Activated gamma-delta T cell (primary cell): ENCODE results near the gene STAB1.

ENCODE experiments used
- DNase-seq: peaks from one replicate; lab custom pipeline; 2025; lab: John Stamatoyannopoulos, UW

STAB1 gene

DNA sequence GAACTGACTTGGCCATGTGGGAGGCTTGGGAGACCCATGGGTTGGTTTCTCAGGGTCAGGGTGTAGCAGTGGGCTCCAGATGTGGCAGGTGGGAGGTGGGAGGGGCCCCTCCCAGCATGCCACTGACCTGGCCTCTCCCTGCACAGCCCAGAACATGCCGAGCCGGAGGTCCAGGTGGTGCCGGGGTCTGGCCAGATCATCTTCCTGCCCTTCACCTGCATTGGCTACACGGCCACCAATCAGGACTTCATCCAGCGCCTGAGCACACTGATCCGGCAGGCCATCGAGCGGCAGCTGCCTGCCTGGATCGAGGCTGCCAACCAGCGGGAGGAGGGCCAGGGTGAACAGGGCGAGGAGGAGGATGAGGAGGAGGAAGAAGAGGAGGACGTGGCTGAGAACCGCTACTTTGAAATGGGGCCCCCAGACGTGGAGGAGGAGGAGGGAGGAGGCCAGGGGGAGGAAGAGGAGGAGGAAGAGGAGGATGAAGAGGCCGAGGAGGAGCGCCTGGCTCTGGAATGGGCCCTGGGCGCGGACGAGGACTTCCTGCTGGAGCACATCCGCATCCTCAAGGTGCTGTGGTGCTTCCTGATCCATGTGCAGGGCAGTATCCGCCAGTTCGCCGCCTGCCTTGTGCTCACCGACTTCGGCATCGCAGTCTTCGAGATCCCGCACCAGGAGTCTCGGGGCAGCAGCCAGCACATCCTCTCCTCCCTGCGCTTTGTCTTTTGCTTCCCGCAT is 7.9 kb upstream of the STAB1 start:
- no peak for DNase-seq

- no peak for DNase-seq
Observed at GRCh38 chr3:52487788-52488691, 7.1 kb upstream of the STAB1 start.

GRCh38 chr3:52488746-52489145 is 6.4 kb upstream of the STAB1 start:
- no peak for DNase-seq

DNA sequence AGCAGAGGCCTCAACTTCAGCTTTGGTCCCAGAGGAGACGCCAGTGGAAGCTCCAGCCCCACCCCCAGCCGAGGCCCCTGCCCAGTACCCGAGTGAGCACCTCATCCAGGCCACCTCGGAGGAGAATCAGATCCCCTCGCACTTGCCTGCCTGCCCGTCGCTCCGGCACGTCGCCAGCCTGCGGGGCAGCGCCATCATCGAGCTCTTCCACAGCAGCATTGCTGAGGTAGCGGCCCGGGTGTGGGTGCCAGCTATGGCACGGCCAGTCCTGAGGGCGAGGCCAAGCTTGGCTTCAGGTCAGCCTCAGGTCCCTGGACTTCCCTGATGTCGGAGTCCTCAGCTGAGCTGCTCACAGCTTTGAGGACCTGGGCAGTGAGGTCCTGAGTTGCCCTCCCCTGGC is 5.7 kb upstream of the STAB1 start:
- no peak for DNase-seq

DNA sequence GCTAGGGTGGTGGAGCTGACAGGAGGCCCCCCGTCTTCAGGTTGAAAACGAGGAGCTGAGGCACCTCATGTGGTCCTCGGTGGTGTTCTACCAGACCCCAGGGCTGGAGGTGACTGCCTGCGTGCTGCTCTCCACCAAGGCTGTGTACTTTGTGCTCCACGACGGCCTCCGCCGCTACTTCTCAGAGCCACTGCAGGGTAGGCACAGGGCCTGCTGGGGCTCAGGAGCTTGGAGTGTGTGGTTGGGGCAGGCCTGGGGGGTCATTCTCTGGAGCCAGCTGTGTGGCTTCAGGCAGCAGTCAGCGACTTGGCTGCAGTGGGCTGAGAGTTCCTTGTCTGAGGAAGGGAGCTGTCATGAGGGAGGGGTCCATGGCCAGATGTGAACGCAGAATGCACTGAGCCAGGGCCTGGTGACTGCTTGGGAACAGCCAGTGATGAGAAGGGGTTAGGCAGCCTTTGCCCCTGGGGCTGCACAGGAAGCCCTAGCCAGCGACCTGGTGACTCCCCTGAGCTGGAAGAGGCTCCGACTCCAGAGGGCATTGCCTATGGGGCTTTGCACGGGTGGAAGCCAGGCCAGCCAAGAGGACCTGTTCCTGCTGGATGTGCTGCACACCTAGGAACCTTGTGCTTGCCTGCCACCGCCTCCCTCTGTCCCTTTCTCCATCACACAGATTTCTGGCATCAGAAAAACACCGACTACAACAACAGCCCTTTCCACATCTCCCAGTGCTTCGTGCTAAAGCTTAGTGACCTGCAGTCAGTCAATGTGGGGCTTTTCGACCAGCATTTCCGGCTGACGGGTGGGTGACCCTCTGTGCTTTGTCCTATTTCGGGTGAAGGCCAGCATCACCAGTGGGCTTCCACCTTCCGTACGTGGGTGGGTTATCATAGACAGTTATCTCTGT is 4.9 kb upstream of the STAB1 start:
- DNase-seq: no peak

- no peak for DNase-seq
Observed at GRCh38 chr3:52490939-52491526, 4.1 kb upstream of the STAB1 start.

DNA sequence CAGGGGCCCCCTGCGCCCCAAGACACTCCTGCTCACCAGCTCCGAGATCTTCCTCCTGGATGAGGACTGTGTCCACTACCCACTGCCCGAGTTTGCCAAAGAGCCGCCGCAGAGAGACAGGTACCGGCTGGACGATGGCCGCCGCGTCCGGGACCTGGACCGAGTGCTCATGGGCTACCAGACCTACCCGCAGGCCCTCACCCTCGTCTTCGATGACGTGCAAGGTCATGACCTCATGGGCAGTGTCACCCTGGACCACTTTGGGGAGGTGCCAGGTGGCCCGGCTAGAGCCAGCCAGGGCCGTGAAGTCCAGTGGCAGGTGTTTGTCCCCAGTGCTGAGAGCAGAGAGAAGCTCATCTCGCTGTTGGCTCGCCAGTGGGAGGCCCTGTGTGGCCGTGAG is 3.1 kb upstream of the STAB1 start:
- no peak for DNase-seq

DNA sequence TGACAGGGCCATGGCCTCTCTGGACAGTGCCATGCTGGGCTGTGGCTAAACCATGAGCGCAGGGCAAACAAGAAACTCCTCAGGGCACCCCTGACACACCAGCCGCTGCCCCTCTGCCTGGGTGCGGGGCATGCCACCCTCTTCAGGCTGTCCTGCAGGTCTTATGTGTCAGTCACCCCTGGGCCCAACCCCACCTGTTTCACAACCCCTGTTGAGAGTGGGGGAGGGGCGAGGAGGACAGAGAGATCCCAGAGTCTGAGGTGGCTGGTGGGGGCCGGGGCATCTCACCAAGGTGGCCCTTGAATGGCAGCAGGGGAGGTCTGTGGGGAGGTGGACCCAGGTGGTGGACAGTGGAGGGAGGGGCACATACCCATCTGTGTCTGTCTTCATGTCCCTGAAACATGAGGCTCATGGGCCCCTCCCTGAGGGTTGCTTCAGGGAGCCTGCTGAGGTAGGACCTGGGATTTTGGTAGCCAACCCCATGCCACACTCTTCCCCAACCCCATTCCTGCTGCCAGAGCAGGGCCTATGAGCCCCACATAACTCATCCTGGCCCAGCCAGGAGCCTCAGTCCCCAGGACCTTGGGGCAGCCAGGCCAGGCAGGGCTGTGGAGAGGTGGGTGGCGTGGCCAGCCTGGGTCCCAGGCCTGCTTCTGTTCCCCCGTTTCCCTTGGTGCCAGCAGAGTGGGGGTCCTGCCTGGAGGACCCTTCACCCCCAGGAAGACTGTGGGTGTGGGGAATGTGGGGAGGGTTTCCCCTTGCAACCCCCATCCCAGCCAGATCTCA is 1.7 kb upstream of the STAB1 start:
- no peak for DNase-seq

- DNase-seq: no peak
Observed at GRCh38 chr3:52494445-52494844, 693 bp upstream of the STAB1 start.

- no peak for DNase-seq
Observed at GRCh38 chr3:52495777-52496602, 852 bp downstream of the STAB1 start.

DNA sequence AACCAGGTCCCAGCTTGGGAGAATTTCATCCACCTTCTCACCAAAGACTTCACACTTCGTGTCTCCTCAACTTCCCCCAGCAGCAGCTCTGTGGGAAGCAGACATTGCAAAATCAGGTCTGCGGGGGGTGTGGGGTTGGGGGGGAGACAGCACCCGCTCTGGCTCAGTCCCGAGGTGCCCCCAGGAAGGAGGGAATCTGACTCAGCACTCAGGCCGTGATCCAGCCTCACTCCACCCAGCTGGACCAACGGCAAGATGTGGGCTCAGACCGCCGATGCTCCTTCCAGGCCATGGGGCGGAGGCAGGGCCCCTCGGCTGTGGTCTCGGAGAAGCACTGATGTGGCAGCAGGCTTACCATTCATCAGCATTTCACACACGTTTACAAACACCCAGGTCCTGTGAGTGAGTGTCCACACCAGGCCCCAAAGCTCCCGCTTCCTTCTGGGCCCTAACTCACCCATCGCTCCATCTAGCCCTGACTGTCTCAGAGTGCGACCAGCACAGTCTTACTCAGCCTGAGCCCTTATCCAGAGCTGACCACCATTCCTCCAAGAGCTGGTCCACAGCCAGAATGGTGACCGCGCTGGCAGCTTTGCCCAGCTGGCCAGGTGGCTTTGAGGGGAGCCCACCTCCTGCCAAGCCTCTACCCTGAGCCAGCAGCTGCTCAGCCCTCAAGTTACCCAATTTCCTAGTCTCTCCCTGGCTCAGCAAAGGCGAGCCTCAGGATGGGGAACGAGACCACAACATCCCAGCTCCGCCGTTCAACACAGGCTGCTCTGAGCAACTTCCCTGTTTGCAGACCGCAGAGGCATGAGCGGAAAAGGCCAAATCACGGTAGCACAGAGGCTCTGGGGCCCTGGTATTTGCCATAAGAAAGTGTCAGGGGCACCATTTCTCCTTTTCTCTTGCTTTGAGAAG is 3.3 kb downstream of the STAB1 start:
- DNase-seq: no peak

GRCh38 chr3:52501046-52501445 is 5.9 kb downstream of the STAB1 start:
- no peak for DNase-seq

- no peak for DNase-seq
Observed at GRCh38 chr3:52502001-52502400, 6.9 kb downstream of the STAB1 start.

- no peak for DNase-seq
Observed at GRCh38 chr3:52502808-52503350, 7.7 kb downstream of the STAB1 start.

DNA sequence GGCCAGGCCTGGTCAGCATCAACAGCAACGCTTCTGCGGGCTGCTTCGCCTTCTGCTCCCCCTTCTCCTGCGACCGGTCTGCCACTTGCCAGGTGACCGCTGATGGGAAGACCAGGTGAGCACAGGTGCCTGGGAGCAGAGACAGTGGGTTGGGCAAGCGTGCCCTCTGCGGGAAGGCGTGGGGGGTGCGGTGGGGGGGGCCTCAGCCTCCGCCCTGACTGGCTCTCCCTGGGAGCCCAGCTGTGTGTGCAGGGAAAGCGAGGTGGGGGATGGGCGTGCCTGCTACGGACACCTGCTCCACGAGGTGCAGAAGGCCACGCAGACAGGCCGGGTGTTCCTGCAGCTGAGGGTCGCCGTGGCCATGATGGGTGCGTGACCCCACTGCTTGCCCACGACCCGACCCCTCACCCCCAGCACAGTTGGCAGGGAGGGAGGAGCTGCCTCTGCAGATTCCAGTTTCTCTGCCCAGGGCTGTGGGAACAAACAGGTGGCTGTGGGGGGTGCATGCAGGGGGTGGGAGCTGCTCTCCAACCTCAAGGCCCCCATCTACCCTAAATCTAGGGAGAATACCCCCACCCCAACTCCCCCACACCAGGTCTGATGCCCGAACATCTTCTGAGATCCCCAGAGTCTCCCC is 8.8 kb downstream of the STAB1 start:
- no peak for DNase-seq

GRCh38 chr3:52504977-52505376 is 9.8 kb downstream of the STAB1 start:
- DNase-seq: no peak

DNA sequence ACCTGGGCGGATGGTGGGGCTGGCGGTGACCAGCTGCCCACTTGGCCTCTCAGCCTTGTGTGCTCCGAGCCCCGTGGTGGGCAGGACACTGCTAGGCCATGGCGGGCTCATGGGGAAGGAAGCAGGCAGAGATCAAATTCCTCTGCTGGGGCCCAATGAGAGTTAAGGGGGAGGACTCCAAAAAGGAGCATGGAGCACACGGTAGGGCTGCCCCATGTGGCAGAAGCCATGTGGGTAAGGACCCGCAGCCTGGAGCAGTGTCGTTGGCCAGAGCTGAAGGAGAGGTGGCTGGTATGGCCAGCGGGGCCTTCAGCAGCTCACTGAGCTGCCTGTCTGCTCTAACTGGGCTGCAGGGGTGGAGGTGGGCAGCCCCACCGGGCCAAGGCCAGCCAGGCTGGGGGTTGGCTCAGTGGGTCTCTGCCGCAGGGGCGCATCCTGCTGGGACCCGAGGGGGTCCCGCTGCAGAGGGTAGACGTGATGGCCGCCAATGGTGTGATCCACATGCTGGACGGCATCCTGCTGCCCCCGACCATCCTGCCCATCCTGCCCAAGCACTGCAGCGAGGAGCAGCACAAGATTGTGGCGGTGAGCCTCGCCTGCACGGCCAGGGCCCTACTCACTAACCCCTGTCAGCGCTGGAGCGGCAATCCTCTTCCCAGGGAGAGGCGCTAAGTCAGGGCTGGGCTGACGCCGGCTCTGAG is 11.3 kb downstream of the STAB1 start:
- DNase-seq: no peak

DNA sequence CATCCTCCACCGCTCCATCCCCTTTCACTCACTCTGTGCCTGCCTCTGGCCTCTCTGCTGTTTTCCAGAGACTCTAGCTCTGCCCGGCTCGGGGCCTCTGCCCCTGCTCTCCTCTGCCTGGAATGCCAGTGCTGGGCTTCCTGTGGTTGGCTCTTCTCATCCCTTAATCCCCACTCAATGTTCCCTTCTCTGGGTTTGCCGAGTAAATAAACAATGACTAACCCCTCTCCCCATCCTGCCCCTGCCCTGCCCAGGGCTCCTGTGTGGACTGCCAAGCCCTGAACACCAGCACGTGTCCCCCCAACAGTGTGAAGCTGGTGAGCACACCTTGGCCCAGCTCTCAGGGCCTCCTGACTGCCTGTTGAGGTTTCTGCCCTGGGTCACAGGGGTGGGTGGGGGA is 12.2 kb downstream of the STAB1 start:
- DNase-seq: no peak
